HG03354 (cell line): ENCODE measurements around the gene CCDC117.
A peak's percentile ranks its signal among the peaks of the same experiment; 100 is the strongest.
"Not testable (repeated sequence)": the region's sequence is repeated elsewhere in the genome, so short reads cannot be mapped to it uniquely, and the experiment has no call there.

Source experiments
- ATAC-seq: cut with Tn5 transposase; IDR thresholded peaks from one replicate; pipeline ENCODE4 v1.9.1; 2021; ENCODE audit warnings: mild to moderate bottlenecking; ENCODE audit not compliant: unreplicated experiment, poor library complexity, severe bottlenecking

Gene CCDC117

GRCh38 chr22:28799606-28800307 is 27.3 kb downstream of the CCDC117 start:
- peak; percentile 29 for ATAC-seq

- peak; percentile 82 for ATAC-seq
Measured at GRCh38 chr22:28800308-28801041, 28.0 kb downstream of the CCDC117 start, which contains the start of gene XBP1. Gene XBP1, minus strand, starts transcription at chr22:28800569.

GRCh38 chr22:28801845-28802594 is 29.5 kb downstream of the CCDC117 start:
- no peak for ATAC-seq

GRCh38 chr22:28802595-28803123 is 30.2 kb downstream of the CCDC117 start:
- ATAC-seq: no peak

GRCh38 chr22:28805426-28805825 is 32.9 kb downstream of the CCDC117 start:
- not testable (repeated sequence) for ATAC-seq

- ATAC-seq: no peak
Measured at GRCh38 chr22:28808716-28809355, 36.3 kb downstream of the CCDC117 start.

- ATAC-seq: no peak
Measured at GRCh38 chr22:28810821-28811491, 38.5 kb downstream of the CCDC117 start.

GRCh38 chr22:28812516-28812915 is 40.0 kb downstream of the CCDC117 start:
- no peak for ATAC-seq

GRCh38 chr22:28813772-28814518 is 41.5 kb downstream of the CCDC117 start:
- ATAC-seq: no peak

- no peak for ATAC-seq
Measured at GRCh38 chr22:28815111-28815510, 42.6 kb downstream of the CCDC117 start.

GRCh38 chr22:28815729-28816128 is 43.2 kb downstream of the CCDC117 start:
- no peak for ATAC-seq

GRCh38 chr22:28817064-28817463 is 44.6 kb downstream of the CCDC117 start:
- no peak for ATAC-seq

- no peak for ATAC-seq
Measured at GRCh38 chr22:28817919-28818859, 45.7 kb downstream of the CCDC117 start.

- peak; percentile 43 for ATAC-seq
Measured at GRCh38 chr22:28819253-28820096, 47.0 kb downstream of the CCDC117 start.

- no peak for ATAC-seq
Measured at GRCh38 chr22:28820885-28821284, 48.4 kb downstream of the CCDC117 start.

GRCh38 chr22:28821452-28821851 is 49.0 kb downstream of the CCDC117 start:
- no peak for ATAC-seq
